ENCODE results near the gene TMEM120B.
"Not testable (repeated sequence)": the region's sequence is repeated elsewhere in the genome, so short reads cannot be mapped to it uniquely, and the experiment has no call there.

The TMEM120B gene

DNA sequence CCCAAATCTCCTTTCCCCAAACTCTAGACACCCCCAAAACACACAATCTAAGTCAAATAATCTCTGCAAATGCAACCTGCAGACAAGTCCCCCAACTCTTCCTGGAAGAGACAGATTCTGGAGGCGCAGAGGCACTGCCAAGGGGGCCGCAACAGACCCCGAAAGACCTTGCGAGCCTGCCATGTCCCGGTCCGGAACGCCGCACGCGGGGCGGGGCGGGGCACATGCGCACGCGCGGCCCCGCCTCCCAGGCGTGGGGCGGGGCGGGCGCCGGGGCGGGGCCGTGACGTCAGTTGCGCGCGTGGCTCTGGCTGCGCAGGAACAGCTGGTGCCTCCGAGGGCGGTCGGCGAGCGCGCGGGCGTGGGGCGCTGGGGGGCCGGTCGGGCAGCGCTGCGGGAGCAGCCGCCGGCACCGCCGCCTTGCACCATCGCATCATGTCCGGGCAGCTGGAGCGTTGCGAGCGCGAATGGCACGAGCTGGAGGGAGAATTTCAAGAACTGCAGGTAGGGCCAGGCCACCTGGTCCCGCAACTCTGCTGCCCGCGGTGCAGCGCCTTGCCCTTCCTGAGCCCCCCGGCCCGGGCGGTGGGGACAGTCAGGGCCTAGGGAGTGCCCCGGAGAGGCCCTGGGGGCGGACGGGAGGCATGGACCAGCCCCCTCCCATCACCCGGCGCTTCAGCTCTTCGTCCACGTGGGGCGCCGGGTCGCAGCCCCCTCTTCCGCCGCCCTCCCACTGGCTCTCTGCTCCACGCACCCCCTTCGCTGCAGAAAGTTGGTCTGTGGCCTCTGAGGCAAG is at the start of gene TMEM120B:
Gene TMEM120B (plus strand): TSS at position 292 of the 796 bp plus-strand sequence. CDS start 144 bp downstream, at position 436.
- DNase-seq: peak; percentile 84

DNA sequence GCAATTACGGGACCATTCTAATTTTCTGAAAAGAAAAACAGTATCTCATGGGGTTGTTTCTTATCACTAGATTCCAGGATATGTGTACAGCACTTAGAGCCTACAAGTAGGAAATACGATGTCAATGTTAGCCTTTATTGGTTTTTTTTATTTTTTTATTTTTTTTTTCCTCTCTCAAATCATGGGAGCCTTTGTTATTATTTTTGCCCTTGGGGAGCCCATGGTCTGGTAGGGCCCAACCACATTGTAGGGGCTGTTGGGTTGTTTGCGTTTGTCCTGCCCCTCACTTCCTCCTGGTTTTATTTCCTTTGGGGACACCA is 49.0 kb upstream of the TMEM120B start:
- no peak for DNase-seq

DNA sequence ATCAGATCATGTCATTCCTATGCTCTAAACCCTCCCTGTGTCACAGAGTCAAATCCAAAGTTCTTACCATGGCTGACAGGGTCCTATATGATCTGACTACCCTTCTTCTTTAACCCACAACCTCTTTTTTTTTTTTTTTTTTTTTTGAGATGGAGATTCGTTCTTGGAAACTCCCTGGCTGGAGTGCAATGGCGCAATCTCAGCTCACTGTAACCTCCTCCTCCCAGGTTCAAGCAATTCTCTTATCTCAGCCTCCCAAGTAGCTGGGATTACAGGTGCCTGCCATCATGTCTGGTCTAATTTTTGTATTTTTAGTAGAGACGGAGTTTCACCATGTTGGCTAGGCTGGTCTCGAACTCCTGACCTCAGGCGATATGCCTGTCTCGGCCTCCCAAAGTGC is 45.7 kb upstream of the TMEM120B start:
- DNase-seq: not testable (repeated sequence)

DNA sequence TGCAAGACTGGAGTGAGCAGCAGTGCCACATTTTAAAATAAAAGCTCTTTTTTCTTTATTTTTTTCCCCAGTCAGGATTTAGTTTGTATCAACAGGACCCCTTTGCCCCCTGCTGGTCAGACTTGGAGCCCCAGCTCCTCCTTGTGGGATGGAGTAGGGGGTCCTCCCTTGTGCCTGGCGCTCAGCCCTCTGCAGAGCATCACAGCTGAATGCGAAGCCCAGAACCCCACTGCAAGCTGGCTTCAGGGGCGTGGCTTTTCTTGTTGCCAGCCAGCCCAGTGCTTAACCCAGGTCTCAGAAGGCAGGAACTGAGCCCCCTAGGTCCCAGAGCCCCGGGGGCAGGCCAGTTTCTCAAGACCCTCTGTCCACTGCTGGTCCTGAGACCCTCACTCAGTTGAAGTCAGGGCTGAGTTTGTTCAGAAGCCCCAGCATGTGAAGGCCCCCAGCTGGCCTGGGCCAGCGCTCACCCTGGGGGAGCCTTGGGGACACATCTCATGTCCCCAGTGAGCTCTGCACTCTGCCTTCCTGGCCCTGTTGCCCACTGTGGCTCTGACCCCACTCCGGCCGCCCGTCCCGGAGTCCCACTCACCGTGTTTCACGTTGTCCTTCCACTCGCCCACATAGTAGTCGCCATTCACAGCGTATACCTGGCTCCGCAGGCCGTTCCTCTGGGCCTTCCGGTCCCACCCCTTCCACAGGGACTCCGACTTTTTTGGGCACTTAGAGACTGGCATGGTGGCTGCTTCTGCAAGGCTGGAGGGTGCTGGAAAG is 43.6 kb upstream of the TMEM120B start:
- DNase-seq: peak; percentile 63

DNA sequence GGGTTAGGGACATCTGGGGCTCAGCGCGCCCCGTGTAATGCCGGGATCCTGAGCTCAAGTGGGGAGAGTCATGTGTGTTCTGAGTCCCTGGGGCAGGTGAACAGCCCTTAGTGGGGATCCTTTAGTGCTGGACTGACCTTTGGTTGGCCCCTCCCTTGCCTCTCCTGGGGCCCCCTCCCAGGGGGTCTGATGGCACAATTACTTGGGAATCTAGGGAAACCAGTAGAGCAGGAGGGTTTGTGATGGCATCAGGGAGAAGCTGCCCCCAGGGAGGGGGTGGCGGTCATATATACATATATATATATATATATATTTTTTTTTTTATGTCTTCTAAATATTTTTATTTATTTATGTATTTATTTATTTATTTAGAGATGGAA is 43.0 kb upstream of the TMEM120B start, which contains the start of gene MORN3:
Gene MORN3 (minus strand): TSS at position 134 of the 380 bp plus-strand sequence. CDS start 171 bp downstream, outside the sequence.
- DNase-seq: no peak

DNA sequence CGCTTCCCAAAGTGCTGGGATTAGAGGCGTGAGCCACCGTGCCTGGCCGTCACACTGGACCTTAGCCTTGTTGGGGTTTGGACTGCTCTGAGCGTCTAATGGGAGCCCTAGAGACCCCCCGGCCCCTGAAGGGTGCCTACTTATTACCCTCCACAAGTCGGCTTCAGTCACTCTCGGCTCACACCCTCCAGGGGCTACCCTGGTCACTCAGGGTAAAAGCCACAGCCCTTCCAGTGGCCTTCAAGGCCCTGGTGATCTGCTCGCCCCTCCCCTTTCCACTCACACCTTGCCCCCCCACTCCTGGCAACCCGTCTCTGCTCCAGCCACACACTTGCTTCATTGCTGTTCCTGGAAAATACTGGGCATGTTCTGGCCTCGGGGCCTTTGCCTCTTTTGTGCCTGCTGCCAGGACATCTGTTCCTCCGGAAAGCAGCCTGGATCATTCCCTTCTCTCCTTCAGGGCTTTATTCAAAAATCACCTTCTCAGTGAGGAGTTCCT is 39.5 kb upstream of the TMEM120B start:
- DNase-seq: no peak

DNA sequence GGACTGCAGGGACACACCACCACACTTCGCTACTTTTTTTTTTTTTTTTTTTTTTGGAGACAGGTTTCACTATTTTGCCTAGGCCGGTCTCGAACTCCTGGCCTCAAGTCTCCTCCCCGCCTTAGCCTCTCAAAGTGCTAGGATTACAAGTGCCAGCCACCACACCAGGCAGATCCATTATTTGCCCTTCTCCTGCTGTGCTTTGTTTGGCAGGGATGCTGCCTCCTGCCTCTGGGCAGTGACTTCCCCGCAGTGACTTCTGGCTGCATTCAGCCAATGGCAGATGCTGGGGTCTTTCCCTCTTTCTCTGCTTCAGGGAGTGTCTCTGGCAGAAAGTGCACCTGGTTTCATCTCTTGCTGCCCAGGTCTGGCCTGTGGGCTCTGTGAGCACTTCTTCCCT is 36.4 kb upstream of the TMEM120B start:
- no peak for DNase-seq

DNA sequence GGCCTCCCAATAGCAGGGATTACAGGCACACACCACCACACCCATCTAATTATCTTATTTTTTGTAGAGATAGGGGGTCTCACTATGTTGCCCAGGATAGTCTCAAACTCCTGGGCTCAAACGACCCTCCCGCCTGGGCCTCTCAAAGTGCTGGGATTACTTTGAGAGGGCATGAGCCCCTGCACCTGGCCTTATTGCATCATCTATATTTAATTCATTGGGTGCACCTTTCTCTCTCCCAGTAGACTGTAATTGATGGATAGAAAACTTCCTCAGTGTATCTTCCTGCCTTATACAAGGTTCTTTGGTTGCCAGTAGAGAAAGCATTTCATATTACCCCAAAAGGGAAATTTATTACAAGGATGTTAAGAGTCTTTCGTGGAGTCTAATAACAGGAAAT is 34.2 kb upstream of the TMEM120B start:
- DNase-seq: no peak

DNA sequence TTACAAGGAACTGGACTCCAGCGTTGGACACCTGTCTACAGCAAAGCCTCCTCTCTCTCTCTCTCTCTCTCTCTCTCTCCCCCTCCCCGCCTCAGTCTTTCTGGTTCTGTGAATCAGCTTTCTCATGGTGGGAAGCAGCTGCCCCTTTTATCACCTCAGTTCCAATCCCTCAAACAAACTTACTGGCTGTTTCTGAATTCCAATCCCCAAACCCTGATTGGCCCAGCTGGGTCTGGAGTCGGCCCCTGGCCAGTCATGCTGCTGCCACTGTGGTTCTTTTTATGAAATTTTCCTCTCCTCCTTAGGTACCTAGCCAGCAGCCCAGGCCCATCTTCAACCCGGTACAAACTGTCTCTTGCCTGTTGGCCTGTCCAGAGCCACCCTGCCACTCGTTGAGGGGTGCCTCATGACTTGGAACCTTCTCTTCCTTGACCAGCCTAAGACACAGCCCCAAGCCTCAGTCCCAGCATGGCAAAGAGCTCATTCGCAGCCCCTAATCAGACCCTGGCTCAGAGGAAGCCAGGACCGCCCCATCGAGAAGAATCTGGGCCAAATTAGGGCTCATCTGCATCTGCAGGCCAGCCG is 33.7 kb upstream of the TMEM120B start:
- no peak for DNase-seq

DNA sequence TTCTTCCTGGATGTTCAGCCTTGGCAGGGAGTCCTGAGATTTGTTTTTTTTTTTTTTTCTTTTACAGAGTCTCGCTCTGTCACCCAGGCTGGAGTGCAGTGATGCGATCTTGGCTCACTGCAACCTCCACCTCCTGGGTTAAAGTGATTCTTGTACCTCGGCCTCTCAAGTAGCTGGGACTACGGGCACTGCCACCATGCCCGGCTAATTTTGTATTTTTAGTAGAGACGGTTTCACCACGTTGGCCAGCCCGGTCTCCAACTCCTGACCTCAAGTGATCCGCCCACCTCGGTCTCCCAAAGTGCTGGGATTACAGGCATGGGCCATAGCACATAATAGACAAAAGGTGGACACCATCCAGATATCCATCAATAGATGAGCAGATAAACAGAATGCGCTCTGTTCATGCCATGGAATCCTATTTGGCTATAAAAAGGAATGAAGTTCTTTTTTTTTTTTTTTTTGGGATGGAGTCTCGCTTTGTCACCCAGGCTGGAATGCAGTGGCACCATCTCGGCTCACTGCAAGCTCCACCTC is 32.8 kb upstream of the TMEM120B start:
- DNase-seq: not testable (repeated sequence)

DNA sequence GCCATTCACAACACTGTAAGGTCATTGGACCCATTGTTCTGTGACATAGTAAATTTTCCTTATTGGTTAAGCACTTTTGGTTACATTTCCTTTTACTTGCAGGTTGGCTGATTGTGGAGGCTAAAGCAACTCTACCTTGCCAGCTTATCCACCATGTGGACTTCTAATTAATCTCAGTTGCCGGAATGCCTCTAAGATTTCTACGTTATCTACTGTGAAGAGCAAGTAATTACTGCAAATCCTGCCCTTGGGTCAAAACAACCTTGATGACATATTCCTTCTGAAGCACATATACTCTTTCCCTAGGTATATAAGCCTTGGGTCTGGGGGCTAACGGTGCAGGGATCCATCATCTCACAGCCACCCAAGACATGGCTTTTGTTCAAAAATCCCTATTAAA is 23.6 kb upstream of the TMEM120B start:
- DNase-seq: no peak

DNA sequence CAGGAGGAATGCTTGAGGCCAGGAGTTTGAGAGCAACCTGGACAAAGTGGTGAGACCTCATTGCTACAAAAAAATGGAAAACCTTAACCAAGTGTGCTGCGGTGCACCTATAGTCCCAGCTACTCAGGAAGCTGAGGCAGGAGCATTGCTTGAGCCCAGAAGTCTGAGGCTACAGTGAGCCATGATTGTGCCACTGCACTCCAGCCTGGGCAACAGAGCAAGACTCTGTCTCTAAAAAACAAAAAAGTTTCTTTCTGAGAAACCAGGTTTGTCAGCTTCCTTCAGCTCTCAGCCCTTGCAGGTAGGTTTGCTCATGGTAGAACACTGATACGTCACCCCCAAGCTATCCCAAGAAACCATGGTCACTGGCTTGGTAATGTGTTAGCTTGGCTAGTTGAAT is 23.1 kb upstream of the TMEM120B start:
- no peak for DNase-seq

DNA sequence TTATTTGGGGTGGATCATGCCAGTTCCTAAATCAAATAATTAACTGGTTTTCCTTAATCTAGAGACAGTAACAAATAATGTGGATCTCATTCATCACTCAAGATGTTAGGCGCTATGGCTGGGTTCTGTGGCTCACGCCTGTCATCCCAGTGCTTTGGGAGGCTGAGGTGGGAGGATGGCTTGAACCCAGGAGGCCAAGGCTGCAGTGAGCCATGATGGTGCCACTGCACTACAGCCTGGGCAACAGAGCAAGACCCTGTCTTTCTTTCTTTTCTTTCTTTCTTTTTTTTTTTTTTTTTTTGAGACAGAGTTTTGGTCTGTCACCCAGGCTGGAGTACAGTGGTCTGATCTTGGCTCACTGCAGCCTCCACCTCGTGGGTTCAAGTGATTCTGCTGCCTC is 19.8 kb upstream of the TMEM120B start:
- DNase-seq: not testable (repeated sequence)

DNA sequence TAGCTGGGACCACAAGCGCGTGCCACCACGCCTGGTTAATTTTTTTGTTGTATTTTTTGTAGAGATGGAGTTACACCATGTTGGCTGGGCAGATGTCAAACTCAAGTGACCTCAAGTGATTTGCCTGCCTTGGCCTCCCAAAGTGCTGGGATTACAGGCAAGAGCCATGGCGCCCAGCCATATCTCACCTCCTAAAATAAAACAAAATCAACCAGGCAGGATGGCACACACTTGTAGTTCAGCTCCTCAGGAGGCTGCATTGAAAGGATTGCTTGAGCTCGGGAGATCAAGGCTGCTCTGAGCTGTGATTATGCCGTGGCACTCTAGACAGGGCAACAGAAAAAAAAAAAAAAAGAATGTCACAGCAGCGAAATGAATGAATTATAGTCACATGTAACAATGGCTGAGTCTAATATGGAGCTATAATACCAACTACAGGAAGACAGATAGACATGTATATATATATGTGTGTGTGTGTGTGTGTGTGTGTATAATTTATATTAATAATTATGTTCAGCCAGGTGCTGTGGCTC is 19.3 kb upstream of the TMEM120B start:
- no peak for DNase-seq

DNA sequence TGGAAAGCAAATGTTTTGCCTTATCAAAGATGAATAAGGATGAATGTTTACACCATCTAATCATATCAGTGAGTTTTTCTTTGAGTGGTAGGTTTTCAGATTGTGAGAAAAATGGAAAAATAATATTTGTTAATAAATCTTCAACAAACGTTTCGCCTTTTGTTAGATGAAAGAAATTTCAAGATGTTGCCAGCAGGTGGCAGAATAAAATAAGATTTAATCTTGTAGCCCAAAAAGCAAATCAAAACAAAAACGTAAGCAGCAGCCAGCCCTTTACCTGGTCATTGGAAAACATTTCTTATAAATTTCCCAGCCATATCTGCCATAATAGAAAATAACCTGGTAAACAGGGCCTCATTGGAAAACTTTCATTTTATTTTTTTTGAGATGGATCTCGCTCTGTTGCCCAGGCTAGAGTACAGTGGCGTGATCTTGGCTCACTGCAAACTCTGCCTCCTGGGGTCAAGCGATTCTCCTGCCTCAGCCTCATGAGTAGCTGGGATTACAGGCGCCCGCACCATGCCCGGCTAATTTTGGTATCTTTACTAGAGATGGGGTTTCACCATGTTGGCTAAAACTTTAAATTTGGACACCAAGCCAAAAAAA is 15.4 kb upstream of the TMEM120B start:
- no peak for DNase-seq

DNA sequence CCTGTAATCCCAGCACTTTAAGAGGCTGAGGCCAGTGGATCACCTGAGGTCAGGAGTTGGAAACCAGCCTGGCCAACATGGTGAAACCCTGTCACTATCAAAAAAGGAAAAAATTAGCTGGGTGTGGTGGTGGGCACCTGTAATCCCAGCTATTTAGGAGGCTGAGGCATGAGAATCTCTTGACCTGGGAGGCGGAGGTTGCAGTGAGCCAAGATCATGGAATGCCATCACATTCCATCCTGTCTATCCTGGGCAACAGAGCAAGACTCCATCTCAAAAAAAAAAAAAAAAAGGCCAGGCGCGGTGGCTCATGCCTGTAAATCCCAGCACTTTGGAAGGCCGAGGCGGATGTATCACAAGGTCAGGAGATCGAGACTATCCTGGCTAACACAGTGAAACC is 14.7 kb upstream of the TMEM120B start:
- not testable (repeated sequence) for DNase-seq

DNA sequence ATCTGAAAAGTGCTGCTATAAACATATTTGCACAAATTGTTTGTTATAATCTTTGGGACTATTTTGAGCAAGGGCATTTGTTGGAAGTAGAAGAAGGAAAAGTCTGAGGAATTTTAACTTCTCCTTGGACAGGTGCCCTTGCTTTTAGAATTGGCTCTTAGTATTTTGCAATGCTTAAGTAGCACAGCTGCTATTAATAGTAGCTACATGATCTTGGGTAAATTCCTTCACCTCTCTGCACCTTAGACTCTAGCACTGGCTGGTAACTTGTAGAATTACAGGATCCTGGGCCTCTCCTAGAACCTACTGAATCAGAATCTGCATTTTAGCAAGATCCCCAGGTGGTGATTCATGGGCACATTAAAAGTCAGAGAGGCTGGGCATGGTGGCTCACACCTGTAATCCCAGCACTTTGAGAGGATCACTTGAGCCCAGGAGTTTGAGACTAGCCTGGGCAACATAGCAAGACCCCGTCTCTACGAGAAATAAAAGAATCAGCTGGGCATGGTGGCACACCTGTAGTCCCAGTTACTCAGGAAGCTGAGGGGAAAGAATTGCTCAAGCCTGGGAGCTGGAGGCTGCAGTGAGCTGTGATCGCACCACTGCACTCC is 10.8 kb upstream of the TMEM120B start:
- DNase-seq: no peak

DNA sequence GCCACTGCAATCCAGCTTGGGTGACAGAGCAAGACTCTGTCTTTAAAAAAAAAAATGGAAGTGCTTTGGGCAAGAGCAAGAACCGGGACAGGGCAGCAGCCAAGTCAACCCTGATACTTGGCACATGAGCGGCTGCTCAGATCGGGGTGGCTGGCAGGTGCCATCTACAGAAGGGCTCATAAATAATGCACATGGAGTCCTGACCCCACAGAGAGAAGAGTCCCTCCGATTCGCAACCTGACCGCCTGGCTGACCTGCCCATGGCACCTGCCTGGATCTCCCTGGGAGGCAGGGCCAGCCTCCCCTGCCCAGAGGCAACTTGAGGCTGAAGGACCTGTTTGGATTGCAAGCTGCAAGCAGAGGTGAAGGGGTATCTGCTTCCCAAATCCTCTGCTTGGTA is 9.6 kb upstream of the TMEM120B start:
- DNase-seq: no peak

DNA sequence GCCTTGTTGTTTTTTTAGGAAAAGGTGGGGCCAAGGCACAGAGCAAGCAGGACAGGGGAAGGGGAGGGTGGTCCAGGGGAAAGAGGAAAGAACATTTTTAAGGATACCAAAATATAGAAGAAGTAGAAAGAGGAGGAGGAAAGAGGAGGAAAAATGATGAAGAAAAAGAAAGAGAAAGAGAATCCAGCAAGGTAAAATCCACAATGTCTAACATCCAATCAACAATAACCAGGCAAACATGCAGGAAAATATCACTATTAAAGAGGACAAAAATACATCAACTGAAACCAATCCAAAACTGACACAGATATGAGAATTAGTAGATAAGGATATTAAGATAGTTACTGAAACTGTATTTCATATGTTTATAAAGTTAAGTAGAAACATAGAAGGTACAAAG is 7.0 kb upstream of the TMEM120B start:
- DNase-seq: no peak

DNA sequence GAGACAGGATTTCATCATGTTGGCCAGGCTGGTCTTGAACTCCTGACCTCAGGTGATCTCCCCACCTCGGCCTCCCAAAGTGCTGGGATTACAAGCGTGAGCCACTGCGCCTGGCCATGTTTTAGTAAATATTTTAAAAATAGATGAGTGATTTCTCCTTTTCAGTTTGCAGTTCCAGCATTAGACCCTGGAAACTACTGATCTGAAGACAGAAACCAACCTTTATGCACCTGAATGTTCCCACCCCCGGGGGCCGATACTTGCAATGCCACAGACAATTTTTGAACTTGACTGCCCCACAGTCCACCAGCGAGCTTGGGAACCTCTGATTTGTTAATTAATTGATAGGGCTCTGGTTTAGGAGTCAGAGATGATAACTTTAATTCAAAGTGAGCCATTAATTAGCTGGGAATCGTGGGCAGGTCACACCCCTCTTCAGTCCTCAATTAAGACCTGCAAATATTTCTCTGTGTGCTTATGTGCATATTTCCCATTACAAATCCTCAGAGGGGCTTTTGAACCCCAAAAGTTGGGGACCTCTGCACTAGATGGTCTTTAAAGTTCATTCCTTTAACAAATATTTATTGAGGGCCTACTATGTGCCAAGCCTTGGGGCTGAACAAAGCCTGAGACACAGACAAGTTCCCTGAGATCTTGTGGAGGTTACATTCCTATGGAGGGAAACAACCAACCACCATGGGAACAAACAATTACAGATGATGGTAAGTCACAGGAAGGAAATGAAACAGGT is 4.1 kb upstream of the TMEM120B start:
- no peak for DNase-seq

DNA sequence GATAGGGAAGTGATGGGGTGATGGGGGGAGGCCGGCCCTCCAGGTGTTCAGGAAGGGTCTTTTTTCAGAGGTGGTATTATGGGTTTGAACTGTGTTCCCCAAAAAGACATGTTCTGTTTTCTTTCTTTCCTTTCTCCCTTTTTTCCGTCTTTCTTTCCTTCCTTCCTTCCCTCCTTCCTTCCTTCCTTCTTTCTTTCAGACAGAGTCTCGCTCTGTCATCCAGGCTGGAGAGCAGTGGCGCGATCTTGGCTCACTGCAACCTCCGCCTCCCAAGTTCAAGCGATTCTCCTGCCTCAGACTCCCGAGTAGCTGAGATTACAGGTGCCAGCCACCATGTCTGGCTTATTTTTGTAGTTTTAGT is 3.5 kb upstream of the TMEM120B start:
- not testable (repeated sequence) for DNase-seq
